Breast epithelium (tissue), 3 donors: ENCODE measurements around the gene PLGRKT.

Experiments
- POLR2AphosphoS5 ChIP-seq, 3 donors: sonication (generic); formaldehyde crosslinking; IDR thresholded peaks; one replicate each; pipeline ENCODE4 v1.6.1; 2017; ENCODE audit warnings: antibody characterized with exemption in 3 of 3
- TF ChIP-seq, protein P1 (sequence below), 3 donors: fragments of 450-650 bp; IDR thresholded peaks; one replicate each; pipeline ENCODE4 v1.5.1; 2016 to 2017; ENCODE audit warnings: antibody characterized with exemption in 3 of 3, mild to moderate bottlenecking in 3 of 3, moderate library complexity in 3 of 3

GRCh38 chr9:5482194-5482593 lies 44.5 kb upstream of the PLGRKT start:
- TF ChIP-seq, protein P1, sequence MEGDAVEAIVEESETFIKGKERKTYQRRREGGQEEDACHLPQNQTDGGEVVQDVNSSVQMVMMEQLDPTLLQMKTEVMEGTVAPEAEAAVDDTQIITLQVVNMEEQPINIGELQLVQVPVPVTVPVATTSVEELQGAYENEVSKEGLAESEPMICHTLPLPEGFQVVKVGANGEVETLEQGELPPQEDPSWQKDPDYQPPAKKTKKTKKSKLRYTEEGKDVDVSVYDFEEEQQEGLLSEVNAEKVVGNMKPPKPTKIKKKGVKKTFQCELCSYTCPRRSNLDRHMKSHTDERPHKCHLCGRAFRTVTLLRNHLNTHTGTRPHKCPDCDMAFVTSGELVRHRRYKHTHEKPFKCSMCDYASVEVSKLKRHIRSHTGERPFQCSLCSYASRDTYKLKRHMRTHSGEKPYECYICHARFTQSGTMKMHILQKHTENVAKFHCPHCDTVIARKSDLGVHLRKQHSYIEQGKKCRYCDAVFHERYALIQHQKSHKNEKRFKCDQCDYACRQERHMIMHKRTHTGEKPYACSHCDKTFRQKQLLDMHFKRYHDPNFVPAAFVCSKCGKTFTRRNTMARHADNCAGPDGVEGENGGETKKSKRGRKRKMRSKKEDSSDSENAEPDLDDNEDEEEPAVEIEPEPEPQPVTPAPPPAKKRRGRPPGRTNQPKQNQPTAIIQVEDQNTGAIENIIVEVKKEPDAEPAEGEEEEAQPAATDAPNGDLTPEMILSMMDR (IDR thresholded peaks at IDR 0.05), result no peak
- no peak for TF ChIP-seq POLR2AphosphoS5 (IDR thresholded peaks at IDR 0.05)
